Tibial artery (tissue), 4 donors: ENCODE data around the gene QSOX1.
A peak's percentile ranks its signal among the peaks of the same experiment; 100 is the strongest.

ENCODE experiments used
- DNase-seq, 2 donors: peaks; one replicate each; pipeline ENCODE4 v3.0.0-alpha.2; 2019
- H3K27ac ChIP-seq, 2 donors: fragments of 200-600 bp; sonication (generic) in 1 of 2; 1 replicate in 1 of 2; 2 replicates in 1 of 2; pipeline ENCODE4 v1.5.1; 2018 to 2019; ENCODE audit warnings: mild to moderate bottlenecking in 1 of 2
- H3K27me3 ChIP-seq, 2 donors: fragments of 200-600 bp; sonication (generic) in 1 of 2; one replicate each; pipeline versions ENCODE4 v1.5.1 to v1.6.0; 2016 to 2019
- H3K36me3 ChIP-seq, 3 donors: fragments of 200-600 bp; sonication (generic) in 2 of 3; one replicate each; pipeline ENCODE4 v1.5.1; 2016 to 2019; ENCODE audit warnings: mild to moderate bottlenecking in 2 of 3
- H3K4me1 ChIP-seq, 4 donors: fragments of 200-600 bp; sonication (generic) in 2 of 4; 1 replicate in 3 of 4; 2 replicates in 1 of 4; pipeline ENCODE4 v1.5.1; 2016 to 2019
- H3K4me3 ChIP-seq, 2 donors: fragments of 200-600 bp; sonication (generic) in 1 of 2; 1 replicate in 1 of 2; 2 replicates in 1 of 2; pipeline ENCODE4 v1.5.1; 2018 to 2019; ENCODE audit warnings: mild to moderate bottlenecking in 2 of 2
- H3K9me3 ChIP-seq, 3 donors: fragments of 200-600 bp; sonication (generic) in 1 of 3; one replicate each; pipeline ENCODE4 v1.5.1; 2016 to 2019
- CTCF ChIP-seq, 2 experiments: fragments of 200-600 bp in 1 of 2; fragments of 450-650 bp in 1 of 2; IDR thresholded peaks; one replicate each; pipeline ENCODE4 v1.5.1; 2017 to 2019; ENCODE audit warnings: antibody characterized with exemption in 2 of 2, mild to moderate bottlenecking in 1 of 2, moderate library complexity in 1 of 2
- intact Hi-C: fragments of 100-400 bp; cut with DNase I; formaldehyde crosslinking; loops from one replicate; pipeline ENCODE4 v1.15.0; 2023; ENCODE audit warnings: low total_unique reads

QSOX1 gene

GRCh38 chr1:180238675-180239074 is 84.0 kb downstream of the QSOX1 start:
- H3K9me3 ChIP-seq = no peaks in the 10 kb centered on the region
- intact Hi-C loops = no loop called here
- no peak overlapping the region for H3K4me3 ChIP-seq
- H3K36me3 ChIP-seq = no peaks in the 10 kb centered on the region
- no peak for TF ChIP-seq CTCF (IDR thresholded peaks at IDR 0.05)
- peak in 1 of 2 donors; percentile 24 for DNase-seq
- H3K4me1 ChIP-seq = peaks cover 0 to 25% (median 23%) of the 10 kb centered on the region in 4 donors
- peaks cover 0 to 94% of the 10 kb centered on the region in 2 donors for H3K27me3 ChIP-seq
- H3K27ac ChIP-seq = no peak overlapping the region

GRCh38 chr1:180239145-180240096 is 84.8 kb downstream of the QSOX1 start:
- H3K4me1 ChIP-seq = peaks cover 0 to 21% (median 17%) of the 10 kb centered on the region in 4 donors
- H3K27ac ChIP-seq = no peak overlapping the region
- no peaks in the 10 kb centered on the region for H3K9me3 ChIP-seq
- peaks cover 0 to 89% of the 10 kb centered on the region in 2 donors for H3K27me3 ChIP-seq
- peak in 1 of 2 donors; percentile 52 for DNase-seq
- TF ChIP-seq CTCF (IDR thresholded peaks at IDR 0.05) = no peak
- intact Hi-C loops = no loop called here
- no peak overlapping the region for H3K4me3 ChIP-seq
- H3K36me3 ChIP-seq = no peaks in the 10 kb centered on the region

- no peak for DNase-seq
- H3K4me1 ChIP-seq = no peaks in the 10 kb centered on the region
- H3K27ac ChIP-seq = no peak overlapping the region
- no peaks in the 10 kb centered on the region for H3K36me3 ChIP-seq
- no peak for TF ChIP-seq CTCF (IDR thresholded peaks at IDR 0.05)
- peaks cover 0 to 73% of the 10 kb centered on the region in 2 donors for H3K27me3 ChIP-seq
- intact Hi-C loops = no loop called here
- H3K4me3 ChIP-seq = no peak overlapping the region
- no peaks in the 10 kb centered on the region for H3K9me3 ChIP-seq
These were observed 87.3 kb downstream of the QSOX1 start for GRCh38 chr1:180241716-180242544.

GRCh38 chr1:180243517-180244221 is 89.0 kb downstream of the QSOX1 start:
- Histone ChIP-seq H3K9me3 (no peaks in the 10 kb centered on the region), H3K4me1 (no peaks in the 10 kb centered on the region), H3K36me3 (no peaks in the 10 kb centered on the region), H3K27me3 (peaks cover 0 to 62% of the 10 kb centered on the region in 2 donors), H3K27ac (no peak overlapping the region), H3K4me3 (no peak overlapping the region)
- no peak for TF ChIP-seq CTCF (IDR thresholded peaks at IDR 0.05)
- peak in 1 of 2 donors; percentile 15 for DNase-seq
- intact Hi-C loops = no loop called here

- peak in 1 of 2 donors; percentile 27 for DNase-seq
- intact Hi-C loops = no loop called here
- Histone ChIP-seq H3K27me3 (peaks cover 0 to 50% of the 10 kb centered on the region in 2 donors), H3K27ac (no peak overlapping the region), H3K4me1 (no peaks in the 10 kb centered on the region), H3K36me3 (no peaks in the 10 kb centered on the region), H3K9me3 (no peaks in the 10 kb centered on the region), H3K4me3 (no peak overlapping the region)
- no peak for TF ChIP-seq CTCF (IDR thresholded peaks at IDR 0.05)
These were observed 90.2 kb downstream of the QSOX1 start for GRCh38 chr1:180244840-180245239.
